CD4-positive, alpha-beta T cell treated with Interleukin-17A for 1 hour (primary cell): Measurements from ENCODE around the gene SCYGR3.
A peak's percentile ranks its signal among the peaks of the same experiment; 100 is the strongest.
"Not testable (repeated sequence)": the region's sequence is repeated elsewhere in the genome, so short reads cannot be mapped to it uniquely, and the experiment has no call there.

Experiments
- DNase-seq: peaks from one replicate; pipeline ENCODE4 v3.0.0-alpha.2; 2020

Gene SCYGR3

GRCh38 chr2:227612546-227613271 lies 1.9 kb downstream of the SCYGR3 start:
- DNase-seq, result no peak

GRCh38 chr2:227610123-227610522 lies 4.5 kb downstream of the SCYGR3 start:
- DNase-seq, result no peak

GRCh38 chr2:227608561-227609338 lies 5.9 kb downstream of the SCYGR3 start:
- peak; percentile 38 for DNase-seq

GRCh38 chr2:227607941-227608340 lies 6.7 kb downstream of the SCYGR3 start:
- DNase-seq, result no peak

- DNase-seq, result no peak
Measured at GRCh38 chr2:227606476-227606875, 8.2 kb downstream of the SCYGR3 start.

- DNase-seq, result no peak
Measured at GRCh38 chr2:227602358-227602757, 12.3 kb downstream of the SCYGR3 start.

- not testable (repeated sequence) for DNase-seq
Measured at GRCh38 chr2:227598835-227599503, 15.7 kb downstream of the SCYGR3 start, which contains the start of gene SCYGR2. Gene SCYGR2 (plus strand): TSS chr2:227598893. CDS start chr2:227598893, 0 bp downstream.

GRCh38 chr2:227597998-227598397 lies 16.6 kb downstream of the SCYGR3 start:
- DNase-seq, result no peak

GRCh38 chr2:227597036-227597435 lies 17.6 kb downstream of the SCYGR3 start:
- no peak for DNase-seq

GRCh38 chr2:227595797-227596196 lies 18.8 kb downstream of the SCYGR3 start:
- no peak for DNase-seq

- no peak for DNase-seq
Measured at GRCh38 chr2:227592694-227593387, 21.8 kb downstream of the SCYGR3 start.

GRCh38 chr2:227582369-227582768 lies 32.3 kb downstream of the SCYGR3 start:
- no peak for DNase-seq

- DNase-seq, result no peak
Measured at GRCh38 chr2:227579791-227580190, 34.8 kb downstream of the SCYGR3 start.

GRCh38 chr2:227578642-227579041 lies 36.0 kb downstream of the SCYGR3 start:
- DNase-seq, result no peak

GRCh38 chr2:227577555-227577954 lies 37.1 kb downstream of the SCYGR3 start:
- no peak for DNase-seq

- no peak for DNase-seq
Measured at GRCh38 chr2:227576812-227577211, 37.8 kb downstream of the SCYGR3 start.

- DNase-seq, result no peak
Measured at GRCh38 chr2:227576110-227576509, 38.5 kb downstream of the SCYGR3 start.

GRCh38 chr2:227570615-227571014 lies 44.0 kb downstream of the SCYGR3 start:
- no peak for DNase-seq

- no peak for DNase-seq
Measured at GRCh38 chr2:227568852-227569169, 45.8 kb downstream of the SCYGR3 start.

- DNase-seq, result no peak
Measured at GRCh38 chr2:227566012-227566411, 48.6 kb downstream of the SCYGR3 start.

- no peak for DNase-seq
Measured at GRCh38 chr2:227565080-227565479, 49.6 kb downstream of the SCYGR3 start.
